ENCODE data around the gene DNAI1. TPM values are rescaled to one million over a fixed set of nuclear protein-coding genes. Genes with fewer than 3 reads are reported as not detected.

The DNAI1 gene
- total RNA-seq, 1 experiment from 2014 or later = not detected

GRCh38 chr9:34541540-34541939 is 82.9 kb downstream of the DNAI1 start:
- DNase-seq (ENCODE audit: low read depth) = no peak

GRCh38 chr9:34544035-34544434 is 85.4 kb downstream of the DNAI1 start:
- no peak for DNase-seq (ENCODE audit: low read depth)

GRCh38 chr9:34545497-34545896 is 86.9 kb downstream of the DNAI1 start:
- DNase-seq (ENCODE audit: low read depth) = no peak

GRCh38 chr9:34546102-34546833 is 87.7 kb downstream of the DNAI1 start:
- no peak for DNase-seq (ENCODE audit: low read depth)

- DNase-seq (ENCODE audit: low read depth) = peak; percentile 68
These were observed 88.5 kb downstream of the DNAI1 start for GRCh38 chr9:34546834-34547827.

GRCh38 chr9:34547960-34548611 is 89.5 kb downstream of the DNAI1 start:
- DNase-seq (ENCODE audit: low read depth) = peak; percentile 49

- DNase-seq (ENCODE audit: low read depth) = no peak
These were observed 90.8 kb downstream of the DNAI1 start for GRCh38 chr9:34549407-34549732.

GRCh38 chr9:34550016-34550680 is 91.5 kb downstream of the DNAI1 start:
- DNase-seq (ENCODE audit: low read depth) = no peak

GRCh38 chr9:34550681-34551270 is 92.2 kb downstream of the DNAI1 start:
- no peak for DNase-seq (ENCODE audit: low read depth)

GRCh38 chr9:34551751-34552605 is 93.4 kb downstream of the DNAI1 start:
- no peak for DNase-seq (ENCODE audit: low read depth)

GRCh38 chr9:34552606-34552981 is 94.0 kb downstream of the DNAI1 start:
- no peak for DNase-seq (ENCODE audit: low read depth)

- DNase-seq (ENCODE audit: low read depth) = no peak
These were observed 94.4 kb downstream of the DNAI1 start for GRCh38 chr9:34552986-34553385.

GRCh38 chr9:34553511-34554021 is 95.0 kb downstream of the DNAI1 start:
- DNase-seq (ENCODE audit: low read depth) = no peak

- no peak for DNase-seq (ENCODE audit: low read depth)
These were observed 95.8 kb downstream of the DNAI1 start for GRCh38 chr9:34554211-34555001.

GRCh38 chr9:34555002-34555348 is 96.4 kb downstream of the DNAI1 start:
- no peak for DNase-seq (ENCODE audit: low read depth)

- no peak for DNase-seq (ENCODE audit: low read depth)
These were observed 96.9 kb downstream of the DNAI1 start for GRCh38 chr9:34555500-34555899.

GRCh38 chr9:34555936-34556525 is 97.4 kb downstream of the DNAI1 start:
- DNase-seq (ENCODE audit: low read depth) = no peak

GRCh38 chr9:34556949-34557348 is 98.3 kb downstream of the DNAI1 start:
- DNase-seq (ENCODE audit: low read depth) = no peak
